Measurements from ENCODE around the gene EDEM3.

- TF ChIP-seq CTCF (conservative IDR thresholded peaks at IDR 0.05) (no peak), ZFX (IDR thresholded peaks at IDR 0.05) (no peak)
Measured at GRCh38 chr1:184748740-184749139, 5.9 kb downstream of the EDEM3 start.

All from C4-2B (cell line).